LNCaP clone FGC (cell line): ENCODE measurements around the gene COL8A1.
A peak's percentile ranks its signal among the peaks of the same experiment; 100 is the strongest.

Experiments
- DNase-seq: peaks from one replicate; pipeline ENCODE4 v3.0.0-alpha.2; 2011; ENCODE audit warnings: low read depth
- H3K4me3 ChIP-seq: 2 replicates; pipeline ENCODE4 v1.5.1; 2011; ENCODE audit warnings: mild to moderate bottlenecking, low read depth, low read length, control low read depth
- CTCF ChIP-seq: IDR thresholded peaks from 2 replicates; pipeline ENCODE4 v1.5.1; 2012; ENCODE audit warnings: mild to moderate bottlenecking; ENCODE audit not compliant: control insufficient read depth, insufficient read depth; ENCODE audit errors: extremely low read depth

Gene COL8A1

GRCh38 chr3:99799422-99799821 lies 161.0 kb downstream of the COL8A1 start:
- no peak for TF ChIP-seq CTCF
- DNase-seq: no peak
- no peak overlapping the region for H3K4me3 ChIP-seq

GRCh38 chr3:99803297-99803696 lies 164.9 kb downstream of the COL8A1 start:
- TF ChIP-seq CTCF: no peak
- DNase-seq: no peak
- no peak overlapping the region for H3K4me3 ChIP-seq

GRCh38 chr3:99805160-99805559 lies 166.8 kb downstream of the COL8A1 start:
- no peak for TF ChIP-seq CTCF
- DNase-seq: no peak
- no peak overlapping the region for H3K4me3 ChIP-seq

GRCh38 chr3:99808163-99808794 lies 169.9 kb downstream of the COL8A1 start:
- H3K4me3 ChIP-seq: no peak overlapping the region
- peak; percentile 50 for DNase-seq
- TF ChIP-seq CTCF: peak; percentile 90

GRCh38 chr3:99809565-99809964 lies 171.2 kb downstream of the COL8A1 start:
- TF ChIP-seq CTCF: no peak
- no peak overlapping the region for H3K4me3 ChIP-seq
- no peak for DNase-seq

GRCh38 chr3:99810403-99810802 lies 172.0 kb downstream of the COL8A1 start:
- DNase-seq: no peak
- H3K4me3 ChIP-seq: no peak overlapping the region
- no peak for TF ChIP-seq CTCF

- no peak for TF ChIP-seq CTCF
- DNase-seq: no peak
- peak overlapping the region; percentile 68 for H3K4me3 ChIP-seq
Observed at GRCh38 chr3:99817047-99817436, 178.6 kb downstream of the COL8A1 start.
